Measurements from ENCODE around the gene INTU. TPM values are rescaled to one million over a fixed set of nuclear protein-coding genes. Genes with fewer than 3 reads are reported as not detected.

INTU gene
- polyA plus RNA-seq, 1 experiment: 11.1 TPM

DNA sequence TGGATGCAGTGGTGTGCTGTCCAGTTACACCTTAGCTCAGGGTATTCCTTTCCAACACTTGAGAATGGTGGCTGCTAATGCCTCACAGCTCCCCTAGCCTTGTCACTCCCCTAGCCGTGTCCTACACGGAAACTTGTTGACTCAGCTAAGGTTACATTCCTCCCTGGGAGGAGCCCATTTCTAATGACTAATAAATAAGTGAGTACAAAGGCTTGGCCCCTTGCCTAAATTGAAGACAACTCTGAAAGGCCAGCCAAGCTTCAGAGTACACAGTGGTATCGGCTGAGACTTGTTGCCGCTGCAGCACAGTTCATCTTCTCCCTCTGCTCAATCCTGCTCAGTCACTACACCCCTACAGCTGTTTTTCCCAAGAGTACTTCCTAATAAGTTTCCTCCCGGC, 76.2 kb downstream of the INTU start:
- CTCF ChIA-PET: interaction anchor here (0.5 to 1.2 kb wide), 2 partner anchors 21 to 24 kb away, joined by 3 to 6 read pairs; no protein-coding TSS in a partner anchor
- H3K9me3 ChIP-seq (ENCODE audit: control insufficient read depth, insufficient read depth, low read length): no peaks in the 10 kb centered on the region
- DNase-seq (ENCODE audit: low read depth, low spot score): peak; percentile 7
- no peaks in the 10 kb centered on the region for H3K27me3 ChIP-seq (ENCODE audit: control insufficient read depth, insufficient read depth, low read length)
- TF ChIP-seq, protein P1, sequence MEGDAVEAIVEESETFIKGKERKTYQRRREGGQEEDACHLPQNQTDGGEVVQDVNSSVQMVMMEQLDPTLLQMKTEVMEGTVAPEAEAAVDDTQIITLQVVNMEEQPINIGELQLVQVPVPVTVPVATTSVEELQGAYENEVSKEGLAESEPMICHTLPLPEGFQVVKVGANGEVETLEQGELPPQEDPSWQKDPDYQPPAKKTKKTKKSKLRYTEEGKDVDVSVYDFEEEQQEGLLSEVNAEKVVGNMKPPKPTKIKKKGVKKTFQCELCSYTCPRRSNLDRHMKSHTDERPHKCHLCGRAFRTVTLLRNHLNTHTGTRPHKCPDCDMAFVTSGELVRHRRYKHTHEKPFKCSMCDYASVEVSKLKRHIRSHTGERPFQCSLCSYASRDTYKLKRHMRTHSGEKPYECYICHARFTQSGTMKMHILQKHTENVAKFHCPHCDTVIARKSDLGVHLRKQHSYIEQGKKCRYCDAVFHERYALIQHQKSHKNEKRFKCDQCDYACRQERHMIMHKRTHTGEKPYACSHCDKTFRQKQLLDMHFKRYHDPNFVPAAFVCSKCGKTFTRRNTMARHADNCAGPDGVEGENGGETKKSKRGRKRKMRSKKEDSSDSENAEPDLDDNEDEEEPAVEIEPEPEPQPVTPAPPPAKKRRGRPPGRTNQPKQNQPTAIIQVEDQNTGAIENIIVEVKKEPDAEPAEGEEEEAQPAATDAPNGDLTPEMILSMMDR (IDR thresholded peaks at IDR 0.05; ENCODE audit: low read depth, low read length): no peak
- H3K4me3 ChIP-seq (ENCODE audit: low read depth, low read length): no peak overlapping the region
- H3K27ac ChIP-seq (ENCODE audit: low read depth, low read length): no peak overlapping the region
- POLR2A ChIA-PET: no interaction called here

DNA sequence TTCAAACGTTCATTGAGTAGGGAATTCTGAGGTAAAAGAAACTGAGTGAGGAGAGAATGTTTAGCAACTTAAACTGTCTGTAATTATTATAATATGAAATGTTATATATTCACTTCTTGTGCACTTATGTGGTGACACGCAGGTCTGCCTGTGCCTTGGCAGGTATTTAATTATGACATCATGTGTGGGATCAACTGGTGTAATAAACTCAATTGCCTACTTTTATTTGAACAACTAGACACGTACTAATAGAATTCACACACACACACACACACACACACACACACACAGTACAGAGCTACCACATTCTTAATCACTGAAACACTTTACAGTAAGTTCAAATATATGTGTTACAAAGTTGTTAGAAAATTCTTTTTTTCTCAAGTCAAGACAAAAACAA, 76.7 kb downstream of the INTU start:
- DNase-seq (ENCODE audit: low read depth, low spot score): no peak
- Histone ChIP-seq H3K27me3 (ENCODE audit: control insufficient read depth, insufficient read depth, low read length) (no peaks in the 10 kb centered on the region), H3K9me3 (ENCODE audit: control insufficient read depth, insufficient read depth, low read length) (no peaks in the 10 kb centered on the region), H3K4me3 (ENCODE audit: low read depth, low read length) (no peak overlapping the region), H3K27ac (ENCODE audit: low read depth, low read length) (no peak overlapping the region)
- ChIA-PET POLR2A (no interaction called here), CTCF (interaction anchor here (1.2 kb wide), 1 partner anchor 23 kb away, joined by 6 read pairs; no protein-coding TSS in a partner anchor)
- TF ChIP-seq, protein P1 (IDR thresholded peaks at IDR 0.05; ENCODE audit: low read depth, low read length): no peak

DNA sequence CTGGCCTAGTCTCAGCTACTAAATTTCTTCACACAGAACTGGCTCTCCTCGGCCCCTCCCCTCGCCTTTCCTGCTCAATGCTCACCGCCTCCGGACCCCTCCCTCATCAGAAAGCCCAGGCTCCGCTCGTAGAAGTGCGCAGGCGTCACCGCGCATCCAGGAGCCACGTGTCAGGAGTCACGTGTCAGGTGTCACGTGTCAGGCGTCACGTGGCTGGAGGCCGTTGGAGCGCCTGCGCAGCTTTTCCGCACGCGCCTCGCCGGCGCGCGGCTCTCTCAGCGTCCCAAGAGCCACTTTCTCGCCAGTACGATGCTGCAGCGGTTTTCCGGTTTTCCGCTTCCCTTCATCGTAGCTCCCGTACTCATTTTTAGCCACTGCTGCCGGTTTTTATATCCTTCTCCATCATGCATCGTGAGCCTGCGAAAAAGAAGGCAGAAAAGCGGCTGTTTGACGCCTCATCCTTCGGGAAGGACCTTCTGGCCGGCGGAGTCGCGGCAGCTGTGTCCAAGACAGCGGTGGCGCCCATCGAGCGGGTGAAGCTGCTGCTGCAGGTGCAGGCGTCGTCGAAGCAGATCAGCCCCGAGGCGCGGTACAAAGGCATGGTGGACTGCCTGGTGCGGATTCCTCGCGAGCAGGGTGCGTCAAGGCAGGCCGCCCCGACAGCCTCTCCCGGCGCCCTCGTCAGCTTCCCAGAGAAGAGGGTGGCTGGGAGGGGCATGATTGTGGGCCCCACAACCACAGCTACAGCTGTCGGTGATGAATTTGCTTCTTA, 97.6 kb downstream of the INTU start, which contains the start of gene SLC25A31:
SLC25A31 (plus strand) TSS at position 259 of the 772 bp plus-strand sequence; CDS start at position 405, 146 bp downstream.
- CTCF ChIA-PET: interaction anchor here (3.5 to 5.5 kb wide), 2 partner anchors 124 to 125 kb away, joined by 24 to 201 read pairs; no protein-coding TSS in a partner anchor
- TF ChIP-seq, protein P1 (IDR thresholded peaks at IDR 0.05; ENCODE audit: low read depth, low read length): no peak
- Histone ChIP-seq H3K9me3 (ENCODE audit: control insufficient read depth, insufficient read depth, low read length) (peaks cover 3% of the 10 kb centered on the region; the same call in 1 of the 2 replicates), H3K27ac (ENCODE audit: low read depth, low read length) (no peak within 1 kb of the TSS), H3K27me3 (ENCODE audit: control insufficient read depth, insufficient read depth, low read length) (no peaks in the 10 kb centered on the region), H3K4me3 (ENCODE audit: low read depth, low read length) (no peak within 1 kb of the TSS)
- DNase-seq (ENCODE audit: low read depth, low spot score): no peak
- POLR2A ChIA-PET: no interaction called here

DNA sequence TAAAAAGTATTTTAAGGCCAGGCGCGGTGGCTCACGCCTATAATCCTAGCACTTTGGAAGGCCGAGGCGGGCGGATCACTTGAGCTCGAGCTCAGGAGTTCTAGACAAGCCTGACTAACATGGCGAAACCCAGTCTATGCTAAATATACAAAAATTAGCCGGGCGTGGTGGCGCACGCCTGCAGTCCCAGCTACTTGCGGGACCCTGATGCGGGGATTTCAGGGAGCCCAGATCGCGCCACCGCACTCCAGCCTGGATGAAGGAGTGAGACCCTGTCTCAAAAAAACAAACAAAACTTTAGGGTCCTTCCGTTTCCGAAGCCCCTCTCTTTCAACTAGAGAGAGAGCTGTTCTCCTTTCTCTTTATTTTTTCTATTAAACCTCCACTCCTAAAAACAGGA, 98.6 kb downstream of the INTU start:
- TF ChIP-seq, protein P1 (IDR thresholded peaks at IDR 0.05; ENCODE audit: low read depth, low read length): no peak
- ChIA-PET CTCF (interaction anchor here (1.8 to 5.5 kb wide), 7 partner anchors 12 to 144 kb away, joined by 5 to 201 read pairs (median 16); no protein-coding TSS in a partner anchor), POLR2A (no interaction called here)
- Histone ChIP-seq H3K9me3 (ENCODE audit: control insufficient read depth, insufficient read depth, low read length) (peaks cover 3% of the 10 kb centered on the region; the same call in 1 of the 2 replicates), H3K27ac (ENCODE audit: low read depth, low read length) (no peak overlapping the region), H3K27me3 (ENCODE audit: control insufficient read depth, insufficient read depth, low read length) (no peaks in the 10 kb centered on the region), H3K4me3 (ENCODE audit: low read depth, low read length) (no peak overlapping the region)
- DNase-seq (ENCODE audit: low read depth, low spot score): no peak
